ENCODE data around the gene ADGRA1.

Gene ADGRA1

GRCh38 chr10:133069033-133069525 lies 18.6 kb upstream of the ADGRA1 start:
- Histone ChIP-seq H3K27me3 (ENCODE audit: insufficient read depth, low read length) (no peaks in the 10 kb centered on the region), H3K4me3 (ENCODE audit: low read depth, low read length, poor library complexity, severe bottlenecking) (no peak overlapping the region), H3K4me1 (ENCODE audit: insufficient read depth, low read length, severe bottlenecking) (no peaks in the 10 kb centered on the region), H4K20me1 (ENCODE audit: insufficient read depth, low read length) (no peaks in the 10 kb centered on the region), H3K4me2 (ENCODE audit: low read length) (no peak overlapping the region), H3K36me3 (ENCODE audit: insufficient read depth, low read length) (no peaks in the 10 kb centered on the region), H3F3A (ENCODE audit: insufficient read depth, low read length) (no peaks in the 10 kb centered on the region), H3K27ac (ENCODE audit: low read depth, low read length, poor library complexity, severe bottlenecking) (no peak overlapping the region), H3K9ac (ENCODE audit: low read length) (no peak overlapping the region), H2AFZ (ENCODE audit: low read length) (no peak overlapping the region), H3K9me3 (ENCODE audit: low read length) (no peaks in the 10 kb centered on the region), H3K79me2 (ENCODE audit: insufficient read depth, low read length) (no peaks in the 10 kb centered on the region), H3K9me2 (ENCODE audit: low read depth, low read length) (no peaks in the 10 kb centered on the region)
- TF ChIP-seq CTCF (IDR thresholded peaks at IDR 0.05; ENCODE audit: low read length) (no peak), EZH2 (IDR thresholded peaks at IDR 0.05; ENCODE audit: borderline replicate concordance, low read length) (no peak)

GRCh38 chr10:133070405-133070804 lies 17.3 kb upstream of the ADGRA1 start:
- Histone ChIP-seq H3K4me2 (ENCODE audit: low read length) (no peak overlapping the region), H3K9me3 (ENCODE audit: low read length) (no peaks in the 10 kb centered on the region), H3K27ac (ENCODE audit: low read depth, low read length, poor library complexity, severe bottlenecking) (no peak overlapping the region), H3K9me2 (ENCODE audit: low read depth, low read length) (no peaks in the 10 kb centered on the region), H4K20me1 (ENCODE audit: insufficient read depth, low read length) (no peaks in the 10 kb centered on the region), H3K9ac (ENCODE audit: low read length) (no peak overlapping the region), H3K27me3 (ENCODE audit: insufficient read depth, low read length) (no peaks in the 10 kb centered on the region), H2AFZ (ENCODE audit: low read length) (no peak overlapping the region), H3K4me3 (ENCODE audit: low read depth, low read length, poor library complexity, severe bottlenecking) (no peak overlapping the region), H3F3A (ENCODE audit: insufficient read depth, low read length) (no peaks in the 10 kb centered on the region), H3K4me1 (ENCODE audit: insufficient read depth, low read length, severe bottlenecking) (no peaks in the 10 kb centered on the region), H3K36me3 (ENCODE audit: insufficient read depth, low read length) (no peaks in the 10 kb centered on the region), H3K79me2 (ENCODE audit: insufficient read depth, low read length) (no peaks in the 10 kb centered on the region)
- TF ChIP-seq CTCF (IDR thresholded peaks at IDR 0.05; ENCODE audit: low read length) (no peak), EZH2 (IDR thresholded peaks at IDR 0.05; ENCODE audit: borderline replicate concordance, low read length) (no peak)

GRCh38 chr10:133070810-133071209 lies 16.9 kb upstream of the ADGRA1 start:
- Histone ChIP-seq H3F3A (ENCODE audit: insufficient read depth, low read length) (no peaks in the 10 kb centered on the region), H3K79me2 (ENCODE audit: insufficient read depth, low read length) (no peaks in the 10 kb centered on the region), H3K9me3 (ENCODE audit: low read length) (no peaks in the 10 kb centered on the region), H3K4me3 (ENCODE audit: low read depth, low read length, poor library complexity, severe bottlenecking) (no peak overlapping the region), H3K4me2 (ENCODE audit: low read length) (no peak overlapping the region), H3K9ac (ENCODE audit: low read length) (no peak overlapping the region), H3K27me3 (ENCODE audit: insufficient read depth, low read length) (no peaks in the 10 kb centered on the region), H3K9me2 (ENCODE audit: low read depth, low read length) (no peaks in the 10 kb centered on the region), H3K27ac (ENCODE audit: low read depth, low read length, poor library complexity, severe bottlenecking) (no peak overlapping the region), H3K36me3 (ENCODE audit: insufficient read depth, low read length) (no peaks in the 10 kb centered on the region), H4K20me1 (ENCODE audit: insufficient read depth, low read length) (no peaks in the 10 kb centered on the region), H2AFZ (ENCODE audit: low read length) (no peak overlapping the region), H3K4me1 (ENCODE audit: insufficient read depth, low read length, severe bottlenecking) (no peaks in the 10 kb centered on the region)
- TF ChIP-seq EZH2 (IDR thresholded peaks at IDR 0.05; ENCODE audit: borderline replicate concordance, low read length): no peak
- no peak for TF ChIP-seq CTCF (IDR thresholded peaks at IDR 0.05; ENCODE audit: low read length)

Measured in OCI-LY1 (cell line).